ENCODE results near the gene PRADC1.

The PRADC1 gene

DNA sequence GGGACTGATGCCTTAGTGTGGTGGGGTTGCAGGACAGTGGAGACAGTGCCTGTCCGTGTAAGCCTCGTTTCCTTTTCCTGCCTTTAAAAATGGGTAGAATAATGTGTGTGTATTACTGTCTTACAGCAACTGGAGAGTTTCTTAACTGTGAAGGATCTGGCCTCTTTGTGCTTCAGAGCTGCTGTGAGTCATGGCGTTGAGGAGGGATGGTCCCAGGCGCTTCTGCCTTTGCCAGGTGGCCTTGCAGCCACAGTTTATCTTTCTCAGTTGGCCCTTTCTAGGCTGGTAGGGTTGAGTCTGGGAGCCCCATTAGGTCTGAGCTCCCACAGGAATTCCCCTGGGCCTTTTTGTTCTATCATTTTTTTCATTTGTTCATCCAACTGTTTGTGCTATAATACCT is 9.2 kb downstream of the PRADC1 start:
- no peak overlapping the region for H3K4me3 ChIP-seq (ENCODE audit: low read depth, low read length)
- no peak for DNase-seq (ENCODE audit: low read depth)
- TF ChIP-seq, protein P1, sequence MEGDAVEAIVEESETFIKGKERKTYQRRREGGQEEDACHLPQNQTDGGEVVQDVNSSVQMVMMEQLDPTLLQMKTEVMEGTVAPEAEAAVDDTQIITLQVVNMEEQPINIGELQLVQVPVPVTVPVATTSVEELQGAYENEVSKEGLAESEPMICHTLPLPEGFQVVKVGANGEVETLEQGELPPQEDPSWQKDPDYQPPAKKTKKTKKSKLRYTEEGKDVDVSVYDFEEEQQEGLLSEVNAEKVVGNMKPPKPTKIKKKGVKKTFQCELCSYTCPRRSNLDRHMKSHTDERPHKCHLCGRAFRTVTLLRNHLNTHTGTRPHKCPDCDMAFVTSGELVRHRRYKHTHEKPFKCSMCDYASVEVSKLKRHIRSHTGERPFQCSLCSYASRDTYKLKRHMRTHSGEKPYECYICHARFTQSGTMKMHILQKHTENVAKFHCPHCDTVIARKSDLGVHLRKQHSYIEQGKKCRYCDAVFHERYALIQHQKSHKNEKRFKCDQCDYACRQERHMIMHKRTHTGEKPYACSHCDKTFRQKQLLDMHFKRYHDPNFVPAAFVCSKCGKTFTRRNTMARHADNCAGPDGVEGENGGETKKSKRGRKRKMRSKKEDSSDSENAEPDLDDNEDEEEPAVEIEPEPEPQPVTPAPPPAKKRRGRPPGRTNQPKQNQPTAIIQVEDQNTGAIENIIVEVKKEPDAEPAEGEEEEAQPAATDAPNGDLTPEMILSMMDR (IDR thresholded peaks at IDR 0.05; ENCODE audit: low read depth, low read length, missing control alignments): no peak

DNA sequence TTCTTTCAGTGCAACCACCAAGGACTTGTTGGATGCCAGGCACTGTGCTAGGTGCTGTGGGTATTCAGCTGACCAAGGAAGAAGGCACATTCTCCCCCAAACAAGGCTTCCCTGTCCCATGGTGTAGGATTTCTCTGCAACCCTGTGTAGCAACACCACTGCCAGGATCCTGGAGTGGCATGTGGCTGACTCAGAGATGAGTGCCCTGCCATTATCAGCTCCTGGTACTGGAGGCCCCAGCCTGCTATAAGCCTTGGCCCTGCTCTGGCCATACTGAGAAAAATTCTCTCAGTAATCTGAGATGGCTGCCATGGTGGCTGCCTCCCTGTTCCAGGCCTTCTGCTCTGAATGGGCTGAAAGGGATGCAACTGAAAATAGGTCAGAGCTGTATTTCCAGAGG is 14.7 kb downstream of the PRADC1 start:
- TF ChIP-seq, protein P1 (IDR thresholded peaks at IDR 0.05; ENCODE audit: low read depth, low read length, missing control alignments): no peak
- no peak overlapping the region for H3K4me3 ChIP-seq (ENCODE audit: low read depth, low read length)
- DNase-seq (ENCODE audit: low read depth): no peak

DNA sequence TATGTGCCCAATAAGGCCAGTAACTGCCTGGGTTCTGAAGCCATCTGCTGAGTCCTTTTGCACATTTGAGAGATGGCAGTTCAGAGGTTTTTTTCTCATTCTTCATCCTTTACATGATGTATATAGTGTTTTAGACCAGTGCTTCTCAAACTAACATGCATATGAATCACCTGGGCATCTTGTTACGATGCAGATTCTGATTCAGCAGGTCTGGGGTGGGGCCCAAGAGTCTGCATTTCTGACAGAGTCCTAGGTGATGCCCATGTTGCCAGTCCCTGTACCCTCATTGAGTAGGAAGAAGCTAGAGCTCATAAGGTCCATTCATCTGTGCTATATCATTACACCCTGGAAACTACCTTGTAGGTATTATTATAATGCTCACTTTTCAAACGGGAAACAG is 15.2 kb downstream of the PRADC1 start:
- no peak for DNase-seq (ENCODE audit: low read depth)

DNA sequence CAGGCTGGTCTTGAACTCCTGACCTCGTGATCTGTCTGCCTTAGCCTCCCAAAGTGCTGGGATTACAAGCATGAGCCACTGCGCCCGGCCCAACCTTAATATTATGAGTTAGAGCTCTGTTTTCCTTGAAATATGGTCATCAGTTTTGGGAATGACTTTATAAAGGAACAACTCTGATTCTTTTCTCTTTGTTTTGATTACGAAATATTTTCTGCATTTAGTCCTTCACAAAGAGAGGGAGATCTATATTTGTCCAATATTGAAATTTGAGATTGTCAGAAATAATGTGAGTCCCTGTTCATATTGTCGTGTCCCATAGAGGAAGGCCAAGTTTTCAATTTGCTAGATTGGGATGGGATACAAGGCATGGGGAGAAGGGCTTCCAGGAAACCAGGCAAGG is 15.9 kb downstream of the PRADC1 start:
- DNase-seq (ENCODE audit: low read depth): no peak
- TF ChIP-seq, protein P1 (IDR thresholded peaks at IDR 0.05; ENCODE audit: low read depth, low read length, missing control alignments): no peak
- no peak overlapping the region for H3K4me3 ChIP-seq (ENCODE audit: low read depth, low read length)

More for the DNA sequence above, 15.2 kb downstream of the PRADC1 start:
- TF ChIP-seq, protein P1 (IDR thresholded peaks at IDR 0.05; ENCODE audit: low read depth, low read length, missing control alignments): no peak
- no peak overlapping the region for H3K4me3 ChIP-seq (ENCODE audit: low read depth, low read length)

DNA sequence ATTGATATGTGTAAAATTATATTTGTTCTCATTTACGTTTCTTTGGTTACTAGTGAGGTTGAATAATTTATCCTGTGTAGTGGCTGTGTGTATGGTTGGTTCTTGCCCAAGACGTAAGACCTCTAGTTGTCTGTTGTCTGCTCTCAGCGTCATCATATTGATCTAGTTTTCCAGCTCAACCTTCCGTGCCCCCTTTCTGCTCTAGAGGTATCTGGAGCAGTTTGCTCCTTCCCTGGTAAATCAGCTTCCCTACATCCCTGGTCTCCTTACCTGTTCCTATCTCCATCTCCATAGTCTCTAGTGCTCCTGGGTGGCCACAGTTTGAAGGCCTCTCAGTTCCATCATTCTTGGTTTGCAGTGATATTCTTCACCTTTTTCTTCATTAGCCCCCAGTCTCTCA is 17.8 kb downstream of the PRADC1 start:
- no peak overlapping the region; the same call in 1 of the 2 replicates for H3K4me3 ChIP-seq (ENCODE audit: low read depth, low read length)
- DNase-seq (ENCODE audit: low read depth): no peak
- TF ChIP-seq, protein P1 (IDR thresholded peaks at IDR 0.05; ENCODE audit: low read depth, low read length, missing control alignments): no peak

DNA sequence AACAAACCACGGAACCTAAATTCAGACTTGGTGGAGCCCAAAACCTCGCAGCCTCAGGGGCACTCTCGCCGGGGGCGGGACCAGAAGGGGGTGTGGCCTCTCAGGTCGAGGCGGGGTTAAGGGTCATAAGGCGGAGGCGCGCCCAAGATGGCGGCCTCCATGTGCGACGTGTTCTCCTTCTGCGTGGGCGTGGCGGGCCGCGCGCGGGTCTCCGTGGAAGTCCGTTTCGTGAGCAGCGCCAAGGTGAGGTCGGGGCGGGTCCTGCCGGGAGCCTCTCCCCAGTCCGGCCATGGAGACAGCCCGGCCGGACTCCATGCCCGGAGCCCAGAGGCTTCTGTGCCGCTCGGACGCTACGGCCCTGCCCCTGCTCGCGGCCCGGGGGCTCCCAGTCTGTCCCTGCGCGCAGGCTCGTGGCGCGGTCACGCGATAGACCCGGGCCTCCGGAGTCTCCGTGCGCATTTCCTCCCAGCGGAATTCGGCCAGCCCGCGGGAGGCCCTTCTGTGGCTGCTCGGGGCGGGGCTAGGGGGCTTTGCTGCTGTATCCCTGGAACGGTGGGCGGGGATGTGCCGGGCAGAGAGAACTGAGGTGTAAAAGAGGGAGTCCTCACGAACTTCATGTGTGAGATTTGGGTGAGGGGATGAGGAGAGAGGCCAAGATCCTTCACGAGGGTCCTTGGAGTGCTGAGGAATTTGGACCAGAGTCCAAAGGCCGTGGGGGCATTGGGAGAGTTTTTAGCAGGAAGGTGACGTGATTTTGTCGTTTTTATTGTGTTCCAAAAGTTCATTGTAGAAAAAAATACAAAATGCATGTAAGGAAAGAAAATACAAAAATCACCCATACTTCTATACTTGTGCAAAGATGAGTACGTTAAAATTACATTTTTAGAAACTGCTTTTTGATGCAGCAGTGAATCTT is 18.7 kb downstream of the PRADC1 start, which contains the start of gene SMYD5:
Gene SMYD5 (plus strand): TSS at position 126 of the 916 bp plus-strand sequence. CDS start 22 bp downstream, at position 148.
- TF ChIP-seq, protein P1 (IDR thresholded peaks at IDR 0.05; ENCODE audit: low read depth, low read length, missing control alignments): no peak
- no peak for DNase-seq (ENCODE audit: low read depth)
- peak within 1 kb of the TSS; percentile 92 for H3K4me3 ChIP-seq (ENCODE audit: low read depth, low read length)

Data from GM12864 (cell line).